Aortic smooth muscle cell (primary cell): ENCODE results near the gene OR5A2. TPM values are rescaled to one million over a fixed set of nuclear protein-coding genes. Genes with fewer than 3 reads are reported as not detected.

Experiments used
- total RNA-seq: library from RNA; depleted of rRNA; stranded (reverse); fragments of >200 nt; gene quantifications from 2 replicates; pipeline ENCODE4 v1.2.3, GENCODE V29; 2014

OR5A2 gene
- total RNA-seq, result not detected in 2 replicates

DNA sequence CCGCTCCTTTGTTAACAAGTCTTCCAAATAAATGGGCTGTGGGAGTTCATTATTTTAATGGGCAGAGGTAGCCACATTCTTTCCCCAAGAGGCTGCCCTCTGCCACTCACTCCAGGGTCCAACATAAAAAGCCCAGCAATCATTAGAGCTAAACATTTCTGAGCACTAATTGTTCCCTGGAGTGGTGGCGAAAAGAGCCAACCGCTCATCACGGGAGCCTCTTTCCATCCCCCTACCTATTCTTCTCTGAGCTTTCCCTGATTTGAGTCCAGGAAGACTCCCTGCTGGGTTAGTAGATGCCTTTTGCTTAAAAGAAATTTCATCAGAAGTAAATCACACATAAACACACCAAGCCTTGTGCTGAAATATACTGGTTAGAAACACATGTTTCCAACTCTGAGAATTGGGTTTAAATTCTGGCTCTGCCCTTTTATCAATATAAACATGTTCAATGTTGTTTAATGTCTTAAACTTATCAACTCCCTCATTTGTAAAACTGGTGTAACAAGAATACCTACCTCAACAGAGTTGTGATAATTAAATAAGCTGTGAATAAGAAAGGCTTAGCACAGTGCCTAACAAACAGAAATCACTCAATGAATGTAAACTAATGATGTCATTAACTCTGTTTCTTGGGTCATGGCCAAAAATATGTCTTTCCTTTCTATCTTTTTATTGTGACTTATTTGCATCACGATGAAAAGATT, at the start of gene OR5A2:
TSS of gene OR5A2 (minus strand) at position 53 of the 707 bp plus-strand sequence. CDS start 3,460 bp downstream, outside the sequence.

DNA sequence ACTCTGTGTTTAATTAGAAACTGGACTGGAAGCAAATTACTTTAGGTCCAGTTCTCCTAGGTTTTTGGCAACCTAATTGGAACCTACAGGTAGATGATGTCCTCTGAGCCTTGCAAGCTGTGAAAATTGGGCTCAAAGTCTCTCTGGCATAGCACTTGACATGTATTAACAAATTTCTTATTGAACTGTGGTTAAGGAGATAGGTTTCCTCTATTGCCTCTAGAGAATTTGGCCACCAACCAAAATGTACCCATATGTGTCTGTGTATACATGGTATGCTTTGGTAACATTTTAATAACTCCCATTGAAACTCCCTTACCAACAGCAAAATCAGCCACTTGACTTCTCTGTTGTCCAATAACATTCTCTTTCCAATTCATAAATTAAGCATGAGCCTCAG, 46.8 kb upstream of the OR5A2 start, which contains the start of gene OR4D10:
TSS of gene OR4D10 (plus strand) at position 301 of the 400 bp plus-strand sequence. CDS start 4,115 bp downstream, outside the sequence.

DNA sequence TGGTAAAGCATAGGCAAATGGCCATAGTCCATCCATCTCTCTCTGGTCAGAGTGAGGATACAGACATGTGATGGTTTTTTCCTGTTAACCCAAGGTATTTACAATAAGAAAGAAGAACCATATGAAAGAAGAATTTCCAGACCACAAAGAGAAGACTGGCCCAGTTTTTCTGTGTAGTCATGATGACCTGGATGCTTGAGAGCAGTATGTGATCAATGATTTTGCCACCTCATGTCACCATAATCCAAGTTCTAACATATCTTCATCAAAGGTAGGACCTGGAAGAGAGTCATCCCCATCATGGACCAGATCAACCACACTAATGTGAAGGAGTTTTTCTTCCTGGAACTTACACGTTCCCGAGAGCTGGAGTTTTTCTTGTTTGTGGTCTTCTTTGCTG, 30.4 kb upstream of the OR5A2 start, which contains the start of gene OR4D6:
TSS of gene OR4D6 (plus strand) at position 301 of the 400 bp plus-strand sequence. CDS start at position 301, 0 bp downstream.

GRCh38 chr11:59436169-59436568, 10.0 kb upstream of the OR5A2 start, which contains the start of gene OR5A1:
Gene OR5A1 (plus strand): TSS chr11:59436469. CDS start chr11:59443169, 6,700 bp downstream.

Other genes starting within 250 kb of the OR5A2 start
- gene MPEG1, start 213.5 kb downstream of the OR5A2 start, total RNA-seq, result under 0.01 TPM in 1 of 2 replicates, not detected in the other
- not detected in 2 replicates for gene OR5AN1, start 67.5 kb downstream of the OR5A2 start, total RNA-seq
- not detected in 2 replicates for gene OR5A1, start 10.1 kb upstream of the OR5A2 start, total RNA-seq
- gene OR4D6, start 30.5 kb upstream of the OR5A2 start, total RNA-seq, result not detected in 2 replicates
- not detected in 2 replicates for gene OR4D10, start 46.9 kb upstream of the OR5A2 start, total RNA-seq
- not detected in 2 replicates for gene OR4D11, start 77.2 kb upstream of the OR5A2 start, total RNA-seq
- not detected in 2 replicates for gene OR4D9, start 85.1 kb upstream of the OR5A2 start, total RNA-seq
- gene OSBP, start 189.4 kb upstream of the OR5A2 start, total RNA-seq, result 35.0 and 40.8 TPM in 2 replicates
- 5.3 and 7.3 TPM in 2 replicates for gene PATL1, start 242.6 kb upstream of the OR5A2 start, total RNA-seq